Measurements from ENCODE around the gene MPDZ.

The MPDZ gene

GRCh38 chr9:13296972-13297371 is 17.5 kb upstream of the MPDZ start:
- Histone ChIP-seq H3K36me3 (replicated peaks; ENCODE audit: low read depth, low read length) (no peaks in the 10 kb centered on the region), H3K4me3 (ENCODE audit: low read length) (no peak overlapping the region)

GRCh38 chr9:13295556-13295955 is 16.1 kb upstream of the MPDZ start:
- Histone ChIP-seq H4K20me1 (ENCODE audit: insufficient read depth, low read length) (no peaks in the 10 kb centered on the region), H3K4me1 (ENCODE audit: low read length) (no peaks in the 10 kb centered on the region), H3K27ac (ENCODE audit: low read length) (no peak overlapping the region), H3K4me2 (ENCODE audit: low read length) (no peak overlapping the region), H3K9ac (ENCODE audit: low read length) (no peak overlapping the region), H3K79me2 (ENCODE audit: low read length) (no peaks in the 10 kb centered on the region), H3K4me3 (ENCODE audit: low read length) (no peak overlapping the region), H3K36me3 (replicated peaks; ENCODE audit: low read depth, low read length) (no peaks in the 10 kb centered on the region), H3K9me3 (ENCODE audit: insufficient read depth, low read length) (no peaks in the 10 kb centered on the region), H3K27me3 (ENCODE audit: low read depth, low read length) (no peaks in the 10 kb centered on the region), H2AFZ (ENCODE audit: low read depth, low read length) (no peak overlapping the region)
- TF ChIP-seq EZH2phosphoT487 (IDR thresholded peaks at IDR 0.05; ENCODE audit: low read depth), result no peak

More at GRCh38 chr9:13296972-13297371, 17.5 kb upstream of the MPDZ start:
- H3K9ac ChIP-seq (ENCODE audit: low read length), result no peak overlapping the region
- no peak overlapping the region for H2AFZ ChIP-seq (ENCODE audit: low read depth, low read length)
- H3K27me3 ChIP-seq (ENCODE audit: low read depth, low read length), result no peaks in the 10 kb centered on the region
- no peak overlapping the region for H3K4me2 ChIP-seq (ENCODE audit: low read length)
- H3K9me3 ChIP-seq (ENCODE audit: insufficient read depth, low read length), result no peaks in the 10 kb centered on the region
- H3K27ac ChIP-seq (ENCODE audit: low read length), result no peak overlapping the region
- no peak for TF ChIP-seq CTCF (IDR thresholded peaks at IDR 0.05; ENCODE audit: low read depth, low read length)
- TF ChIP-seq EZH2phosphoT487 (IDR thresholded peaks at IDR 0.05; ENCODE audit: low read depth), result no peak
- no peaks in the 10 kb centered on the region for H4K20me1 ChIP-seq (ENCODE audit: insufficient read depth, low read length)
- no peaks in the 10 kb centered on the region for H3K79me2 ChIP-seq (ENCODE audit: low read length)
- H3K4me1 ChIP-seq (ENCODE audit: low read length), result no peaks in the 10 kb centered on the region

- no peak overlapping the region for H3K27ac ChIP-seq (ENCODE audit: low read length)
- H3K27me3 ChIP-seq (ENCODE audit: low read depth, low read length), result no peaks in the 10 kb centered on the region
- H3K36me3 ChIP-seq (replicated peaks; ENCODE audit: low read depth, low read length), result no peaks in the 10 kb centered on the region
- no peaks in the 10 kb centered on the region for H3K9me3 ChIP-seq (ENCODE audit: insufficient read depth, low read length)
- H2AFZ ChIP-seq (ENCODE audit: low read depth, low read length), result no peak overlapping the region
- H3K4me1 ChIP-seq (ENCODE audit: low read length), result no peaks in the 10 kb centered on the region
- H4K20me1 ChIP-seq (ENCODE audit: insufficient read depth, low read length), result no peaks in the 10 kb centered on the region
- no peaks in the 10 kb centered on the region for H3K79me2 ChIP-seq (ENCODE audit: low read length)
- H3K9ac ChIP-seq (ENCODE audit: low read length), result no peak overlapping the region
- H3K4me3 ChIP-seq (ENCODE audit: low read length), result no peak overlapping the region
- no peak overlapping the region for H3K4me2 ChIP-seq (ENCODE audit: low read length)
- TF ChIP-seq CTCF (IDR thresholded peaks at IDR 0.05; ENCODE audit: low read depth, low read length), result no peak
- TF ChIP-seq EZH2phosphoT487 (IDR thresholded peaks at IDR 0.05; ENCODE audit: low read depth), result no peak
Measured at GRCh38 chr9:13292782-13293181, 13.3 kb upstream of the MPDZ start.

GRCh38 chr9:13292158-13292557 is 12.7 kb upstream of the MPDZ start:
- H3K27ac ChIP-seq (ENCODE audit: low read length), result no peak overlapping the region
- H3K4me3 ChIP-seq (ENCODE audit: low read length), result no peak overlapping the region
- no peaks in the 10 kb centered on the region for H3K36me3 ChIP-seq (replicated peaks; ENCODE audit: low read depth, low read length)
- no peak overlapping the region for H3K4me2 ChIP-seq (ENCODE audit: low read length)
- no peaks in the 10 kb centered on the region for H3K9me3 ChIP-seq (ENCODE audit: insufficient read depth, low read length)
- no peak overlapping the region for H2AFZ ChIP-seq (ENCODE audit: low read depth, low read length)
- H3K4me1 ChIP-seq (ENCODE audit: low read length), result no peaks in the 10 kb centered on the region
- H3K79me2 ChIP-seq (ENCODE audit: low read length), result no peaks in the 10 kb centered on the region
- no peaks in the 10 kb centered on the region for H3K27me3 ChIP-seq (ENCODE audit: low read depth, low read length)
- no peak for TF ChIP-seq EZH2phosphoT487 (IDR thresholded peaks at IDR 0.05; ENCODE audit: low read depth)
- TF ChIP-seq CTCF (IDR thresholded peaks at IDR 0.05; ENCODE audit: low read depth, low read length), result no peak
- no peaks in the 10 kb centered on the region for H4K20me1 ChIP-seq (ENCODE audit: insufficient read depth, low read length)
- H3K9ac ChIP-seq (ENCODE audit: low read length), result no peak overlapping the region

DNA sequence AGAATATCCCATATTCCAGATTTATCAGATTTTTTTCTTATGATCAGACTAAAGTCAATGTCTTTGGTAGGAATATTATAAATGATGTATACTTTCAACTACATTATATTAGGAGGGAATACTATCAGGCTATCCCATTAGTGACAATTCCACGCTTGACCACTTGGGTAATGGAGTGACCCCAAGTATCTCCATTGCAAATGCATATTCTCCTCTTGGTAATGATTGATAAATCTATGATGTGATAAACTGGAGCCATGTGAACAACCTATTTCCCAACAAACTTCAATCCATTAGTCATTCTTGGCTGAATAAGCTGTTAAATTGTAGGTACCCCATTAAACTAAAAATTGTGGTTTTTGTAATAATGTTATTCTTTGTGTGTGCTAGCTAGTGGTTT is 12.2 kb upstream of the MPDZ start:
- no peaks in the 10 kb centered on the region for H3K4me1 ChIP-seq (ENCODE audit: low read length)
- no peak overlapping the region for H2AFZ ChIP-seq (ENCODE audit: low read depth, low read length)
- no peak for TF ChIP-seq EZH2phosphoT487 (IDR thresholded peaks at IDR 0.05; ENCODE audit: low read depth)
- TF ChIP-seq CTCF (IDR thresholded peaks at IDR 0.05; ENCODE audit: low read depth, low read length), result no peak
- H3K4me2 ChIP-seq (ENCODE audit: low read length), result no peak overlapping the region
- no peak overlapping the region for H3K4me3 ChIP-seq (ENCODE audit: low read length)
- no peaks in the 10 kb centered on the region for H3K79me2 ChIP-seq (ENCODE audit: low read length)
- no peak overlapping the region for H3K9ac ChIP-seq (ENCODE audit: low read length)
- no peaks in the 10 kb centered on the region for H4K20me1 ChIP-seq (ENCODE audit: insufficient read depth, low read length)
- no peaks in the 10 kb centered on the region for H3K27me3 ChIP-seq (ENCODE audit: low read depth, low read length)
- no peaks in the 10 kb centered on the region for H3K9me3 ChIP-seq (ENCODE audit: insufficient read depth, low read length)
- H3K27ac ChIP-seq (ENCODE audit: low read length), result no peak overlapping the region
- no peaks in the 10 kb centered on the region for H3K36me3 ChIP-seq (replicated peaks; ENCODE audit: low read depth, low read length)

Measured in OCI-LY3 (cell line).